ENCODE data around the gene PRKN.

DNA sequence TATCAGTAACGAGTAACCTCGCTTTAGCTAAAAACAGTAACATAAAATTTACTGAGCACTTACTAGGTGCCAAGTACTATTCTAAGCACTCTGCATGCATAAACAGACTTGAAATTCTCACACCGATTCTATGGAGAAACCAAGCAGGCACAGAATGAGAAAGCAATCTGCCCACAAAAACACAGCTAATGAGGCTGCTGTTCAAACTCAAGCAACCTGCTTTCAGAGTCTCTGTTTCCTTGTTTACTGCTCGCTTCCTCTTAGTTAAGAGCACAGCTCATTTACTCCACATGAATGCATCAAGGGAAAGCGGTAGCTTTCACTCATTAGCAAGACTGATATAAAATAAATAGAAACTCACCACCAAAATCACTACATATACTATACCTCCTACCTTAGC, 37.4 kb downstream of the PRKN start:
- no peak for TF ChIP-seq CTCF (IDR thresholded peaks at IDR 0.05; ENCODE audit: borderline replicate concordance, extremely low read depth, low read length, poor library complexity, severe bottlenecking)
- TF ChIP-seq EZH2 (IDR thresholded peaks at IDR 0.05; ENCODE audit: borderline replicate concordance, low read depth, low read length, severe bottlenecking) = no peak

Measured in DND-41 (cell line).